HEK293 (cell line): ENCODE measurements around the gene HOATZ.

Source experiments
- CTCF ChIA-PET: fragments of 350-600 bp; formaldehyde crosslinking; extraction: SDS; loops from one replicate; lab custom pipeline; 2021; ENCODE audit warnings: antibody characterized with exemption; lab: Yijun Ruan, JAX
- POLR2A ChIA-PET: fragments of 300-600 bp; formaldehyde crosslinking; extraction: SDS; loops from one replicate; lab custom pipeline; 2020; ENCODE audit warnings: antibody characterized with exemption, inconsistent platforms; lab: Yijun Ruan, JAX
- H3K27ac ChIP-seq: fragments of 200-500 bp; sonication (Bioruptor generic); 2 replicates; pipeline ENCODE4 v1.5.1; 2014; ENCODE audit warnings: low read depth, low read length, control low read depth, inconsistent platforms; ENCODE audit errors: extremely low read depth
- H3K36me3 ChIP-seq, 2 experiments: fragments of 200-500 bp in 1 of 2; sonication (Bioruptor generic) in 1 of 2; 1 replicate in 1 of 2; 2 replicates in 1 of 2; pipeline ENCODE4 v1.5.1; 2014 to 2017; ENCODE audit warnings: inconsistent platforms in 2 of 2, low read length in 2 of 2; ENCODE audit not compliant: control insufficient read depth in 2 of 2, insufficient read depth in 1 of 2
- H3K4me1 ChIP-seq: fragments of 200-500 bp; sonication (Bioruptor generic); 2 replicates; pipeline ENCODE4 v1.5.1; 2014; ENCODE audit warnings: mild to moderate bottlenecking, low read length, inconsistent platforms; ENCODE audit not compliant: control insufficient read depth, insufficient read depth
- H3K4me3 ChIP-seq: 2 replicates; pipeline ENCODE4 v1.5.1; 2011; ENCODE audit warnings: low read depth, mild to moderate bottlenecking, control low read depth, low read length, moderate library complexity
- H3K9me3 ChIP-seq: fragments of 200-500 bp; sonication (Bioruptor generic); 2 replicates; pipeline ENCODE4 v1.5.1; 2014; ENCODE audit warnings: low read depth, low read length, inconsistent platforms; ENCODE audit not compliant: control insufficient read depth, insufficient read depth
- BCL11A ChIP-seq: fragments of 450-650 bp; formaldehyde crosslinking; IDR thresholded peaks from 2 replicates; pipeline ENCODE4 v1.5.1; 2016; ENCODE audit warnings: low read depth, missing biosample characterization, missing genetic modification characterization
- EGR2 ChIP-seq: fragments of 450-650 bp; formaldehyde crosslinking; IDR thresholded peaks from 2 replicates; pipeline ENCODE4 v1.5.1; 2016; ENCODE audit warnings: low read depth, missing biosample characterization, missing genetic modification characterization
- GLI2 ChIP-seq: fragments of 450-650 bp; formaldehyde crosslinking; IDR thresholded peaks from 2 replicates; pipeline ENCODE4; 2017; ENCODE audit warnings: missing biosample characterization, missing genetic modification characterization, low read depth, borderline replicate concordance
- IKZF3 ChIP-seq: fragments of 450-650 bp; IDR thresholded peaks from 2 replicates; pipeline ENCODE4 v1.5.0; 2018; ENCODE audit warnings: missing biosample characterization, mild to moderate bottlenecking, missing genetic modification characterization, moderate library complexity
- SP2 ChIP-seq: fragments of 450-650 bp; formaldehyde crosslinking; IDR thresholded peaks from 2 replicates; pipeline ENCODE4 v1.5.1; 2016; ENCODE audit warnings: missing biosample characterization, missing genetic modification characterization
- ZBTB20 ChIP-seq: fragments of 450-650 bp; formaldehyde crosslinking; IDR thresholded peaks from 2 replicates; pipeline ENCODE4 v1.5.1; 2016; ENCODE audit warnings: missing biosample characterization, missing genetic modification characterization
- ZFP41 ChIP-seq: fragments of 450-650 bp; formaldehyde crosslinking; IDR thresholded peaks from 2 replicates; pipeline ENCODE4 v1.5.1; 2016; ENCODE audit warnings: missing biosample characterization, missing genetic modification characterization, borderline replicate concordance
- ZNF157 ChIP-seq: fragments of 450-650 bp; formaldehyde crosslinking; IDR thresholded peaks from 2 replicates; pipeline ENCODE4 v1.5.1; 2016; ENCODE audit warnings: missing biosample characterization, missing genetic modification characterization
- ZNF175 ChIP-seq: fragments of 450-650 bp; formaldehyde crosslinking; IDR thresholded peaks from 2 replicates; pipeline ENCODE4 v1.5.1; 2016; ENCODE audit warnings: missing biosample characterization, missing genetic modification characterization
- ZNF2 ChIP-seq: fragments of 450-650 bp; formaldehyde crosslinking; IDR thresholded peaks from 2 replicates; pipeline ENCODE4 v1.5.1; 2016; ENCODE audit warnings: missing biosample characterization, missing genetic modification characterization
- ZNF341 ChIP-seq: fragments of 450-650 bp; formaldehyde crosslinking; IDR thresholded peaks from 2 replicates; pipeline ENCODE4; 2016; ENCODE audit warnings: low read depth, missing biosample characterization, missing genetic modification characterization
- ZNF398 ChIP-seq: fragments of 450-650 bp; formaldehyde crosslinking; IDR thresholded peaks from 2 replicates; pipeline ENCODE4 v1.5.1; 2017; ENCODE audit warnings: missing biosample characterization, missing genetic modification characterization
- ZNF416 ChIP-seq: fragments of 450-650 bp; formaldehyde crosslinking; IDR thresholded peaks from 2 replicates; pipeline ENCODE4 v1.5.1; 2016; ENCODE audit warnings: missing biosample characterization, missing genetic modification characterization
- ZNF423 ChIP-seq: fragments of 450-650 bp; formaldehyde crosslinking; IDR thresholded peaks from 2 replicates; pipeline ENCODE4 v1.5.1; 2016; ENCODE audit warnings: missing biosample characterization, missing genetic modification characterization
- ZNF623 ChIP-seq: fragments of 450-650 bp; formaldehyde crosslinking; IDR thresholded peaks from 2 replicates; pipeline ENCODE4 v1.5.1; 2016; ENCODE audit warnings: missing biosample characterization, missing genetic modification characterization
- ZNF776 ChIP-seq: fragments of 450-650 bp; formaldehyde crosslinking; IDR thresholded peaks from 2 replicates; pipeline ENCODE4 v1.5.0; 2017; ENCODE audit warnings: missing biosample characterization, missing genetic modification characterization, borderline replicate concordance
- ZSCAN5A ChIP-seq: fragments of 450-650 bp; formaldehyde crosslinking; IDR thresholded peaks from 2 replicates; pipeline ENCODE4 v1.5.1; 2016; ENCODE audit warnings: missing biosample characterization, missing genetic modification characterization
- ZXDB ChIP-seq: fragments of 450-650 bp; formaldehyde crosslinking; IDR thresholded peaks from 2 replicates; pipeline ENCODE4 v1.5.1; 2016; ENCODE audit warnings: missing biosample characterization, missing genetic modification characterization
- TF ChIP-seq, protein P1 (sequence below): fragments of 450-650 bp; formaldehyde crosslinking; IDR thresholded peaks from 2 replicates; pipeline ENCODE4 v1.5.1; 2016; ENCODE audit warnings: missing biosample characterization, missing genetic modification characterization

The HOATZ gene

GRCh38 chr11:111538407-111539114 is 24.0 kb downstream of the HOATZ start:
- Histone ChIP-seq H3K9me3 (no peaks in the 10 kb centered on the region), H3K36me3 (peaks cover 0 to 2% of the 10 kb centered on the region in 2 experiments; a peak in 1 of 3 replicates)
- POLR2A ChIA-PET: no interaction called here
- no peak for TF ChIP-seq ZBTB20 (tag by site-specific recombination)
- TF ChIP-seq, all 188 proteins: peak for 0
- no peaks in the 10 kb centered on the region for H3K4me1 ChIP-seq
- CTCF ChIA-PET: interaction anchor here (1.8 kb wide), 1 partner anchor 83 kb away, joined by 4 read pairs; no protein-coding TSS in a partner anchor
- no peak overlapping the region for H3K27ac ChIP-seq
- H3K4me3 ChIP-seq: no peak overlapping the region

- Histone ChIP-seq H3K9me3 (no peaks in the 10 kb centered on the region), H3K36me3 (peaks cover 0 to 12% of the 10 kb centered on the region in 2 experiments; a peak in 1 of 3 replicates), H3K27ac (no peak overlapping the region), H3K4me3 (no peak overlapping the region), H3K4me1 (no peaks in the 10 kb centered on the region)
- ChIA-PET POLR2A (no interaction called here), CTCF (interaction anchor here (0.6 to 1.1 kb wide), 2 partner anchors 12 to 302 kb away, joined by 3 read pairs; no protein-coding TSS in a partner anchor)
- TF ChIP-seq ZNF341 (tag by site-specific recombination) (0 out of 2 replicates have a peak, but pooled peaks have one; percentile 38), ZNF157 (tag by site-specific recombination) (no peak)
Observed at GRCh38 chr11:111539426-111540113, 25.0 kb downstream of the HOATZ start.

DNA sequence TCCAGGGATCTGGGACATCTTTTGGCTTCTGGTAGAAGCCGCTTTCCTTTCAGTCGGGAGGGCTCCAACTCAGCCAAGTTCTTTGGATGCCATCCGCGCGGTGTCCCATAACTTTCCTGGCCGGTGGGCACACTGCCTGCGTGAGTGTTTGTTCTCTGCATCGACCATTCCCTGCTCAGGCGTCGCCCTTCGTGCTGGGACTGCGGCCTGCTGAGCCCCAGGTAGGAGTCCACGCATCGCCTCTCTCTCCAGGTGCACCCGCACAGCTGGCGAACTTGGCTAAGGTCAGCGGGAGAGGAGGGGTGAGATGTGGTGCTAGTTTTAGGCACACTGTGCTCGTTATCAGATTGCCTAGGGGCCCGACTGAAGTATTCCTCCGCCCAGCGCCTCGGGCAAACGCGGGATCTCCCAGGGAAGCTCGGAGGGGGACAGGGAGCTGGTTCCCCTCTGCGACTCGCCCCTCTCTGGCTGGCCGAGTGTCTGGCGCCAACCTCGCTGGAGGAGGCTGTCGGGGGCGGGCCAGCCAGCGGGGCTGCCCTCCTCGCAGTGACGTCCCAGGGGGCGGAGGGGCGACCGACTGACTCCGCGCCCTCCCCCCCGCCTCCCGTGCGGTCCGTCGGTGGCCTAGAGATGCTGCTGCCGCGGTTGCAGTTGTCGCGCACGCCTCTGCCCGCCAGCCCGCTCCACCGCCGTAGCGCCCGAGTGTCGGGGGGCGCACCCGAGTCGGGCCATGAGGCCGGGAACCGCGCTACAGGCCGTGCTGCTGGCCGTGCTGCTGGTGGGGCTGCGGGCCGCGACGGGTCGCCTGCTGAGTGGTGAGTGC is 25.7 kb downstream of the HOATZ start, which contains the start of gene LAYN:
LAYN (plus strand) TSS at position 607 of the 823 bp plus-strand sequence; CDS start at position 731, 124 bp downstream.
- peak within 1 kb of the TSS; percentile 42 for H3K4me3 ChIP-seq
- ChIA-PET CTCF (interaction anchor here (1.1 kb wide), 1 partner anchor 302 kb away, joined by 3 read pairs; no protein-coding TSS in a partner anchor), POLR2A (no interaction called here)
- no peaks in the 10 kb centered on the region for H3K9me3 ChIP-seq
- H3K27ac ChIP-seq: no peak within 1 kb of the TSS; the same call in 1 of the 2 replicates
- no peaks in the 10 kb centered on the region for H3K4me1 ChIP-seq
- H3K36me3 ChIP-seq: peaks cover 0 to 16% of the 10 kb centered on the region in 2 experiments; a peak in 1 of 3 replicates
- no peak for TF ChIP-seq ZNF175
- TF ChIP-seq GLI2: no peak
- no peak for TF ChIP-seq BCL11A (tag by site-specific recombination)
- TF ChIP-seq ZNF416 (tag by site-specific recombination): no peak
- peak; percentile 76 for TF ChIP-seq ZXDB (tag by site-specific recombination)
- TF ChIP-seq ZSCAN5A (tag by site-specific recombination): 0 out of 2 replicates have a peak, but pooled peaks have one; percentile 56
- no peak for TF ChIP-seq ZNF623 (tag by site-specific recombination)
- TF ChIP-seq, protein P1, sequence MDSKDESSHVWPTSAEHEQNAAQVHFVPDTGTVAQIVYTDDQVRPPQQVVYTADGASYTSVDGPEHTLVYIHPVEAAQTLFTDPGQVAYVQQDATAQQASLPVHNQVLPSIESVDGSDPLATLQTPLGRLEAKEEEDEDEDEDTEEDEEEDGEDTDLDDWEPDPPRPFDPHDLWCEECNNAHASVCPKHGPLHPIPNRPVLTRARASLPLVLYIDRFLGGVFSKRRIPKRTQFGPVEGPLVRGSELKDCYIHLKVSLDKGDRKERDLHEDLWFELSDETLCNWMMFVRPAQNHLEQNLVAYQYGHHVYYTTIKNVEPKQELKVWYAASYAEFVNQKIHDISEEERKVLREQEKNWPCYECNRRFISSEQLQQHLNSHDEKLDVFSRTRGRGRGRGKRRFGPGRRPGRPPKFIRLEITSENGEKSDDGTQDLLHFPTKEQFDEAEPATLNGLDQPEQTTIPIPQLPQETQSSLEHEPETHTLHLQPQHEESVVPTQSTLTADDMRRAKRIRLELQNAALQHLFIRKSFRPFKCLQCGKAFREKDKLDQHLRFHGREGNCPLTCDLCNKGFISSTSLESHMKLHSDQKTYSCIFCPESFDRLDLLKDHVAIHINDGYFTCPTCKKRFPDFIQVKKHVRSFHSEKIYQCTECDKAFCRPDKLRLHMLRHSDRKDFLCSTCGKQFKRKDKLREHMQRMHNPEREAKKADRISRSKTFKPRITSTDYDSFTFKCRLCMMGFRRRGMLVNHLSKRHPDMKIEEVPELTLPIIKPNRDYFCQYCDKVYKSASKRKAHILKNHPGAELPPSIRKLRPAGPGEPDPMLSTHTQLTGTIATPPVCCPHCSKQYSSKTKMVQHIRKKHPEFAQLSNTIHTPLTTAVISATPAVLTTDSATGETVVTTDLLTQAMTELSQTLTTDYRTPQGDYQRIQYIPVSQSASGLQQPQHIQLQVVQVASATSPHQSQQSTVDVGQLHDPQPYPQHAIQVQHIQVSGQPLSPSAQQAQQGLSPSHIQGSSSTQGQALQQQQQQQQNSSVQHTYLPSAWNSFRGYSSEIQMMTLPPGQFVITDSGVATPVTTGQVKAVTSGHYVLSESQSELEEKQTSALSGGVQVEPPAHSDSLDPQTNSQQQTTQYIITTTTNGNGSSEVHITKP (tag by site-specific recombination): peak; percentile 90
- peak; percentile 71 for TF ChIP-seq SP2
- peak; percentile 12; the same call in 1 of the 2 replicates for TF ChIP-seq ZNF423 (tag by site-specific recombination)
- TF ChIP-seq ZFP41 (tag by site-specific recombination): no peak
- no peak for TF ChIP-seq ZNF2 (tag by site-specific recombination)
- peak; percentile 54; the same call in 1 of the 2 replicates for TF ChIP-seq ZNF398 (tag by site-specific recombination)
- 0 out of 2 replicates have a peak, but pooled peaks have one; percentile 4 for TF ChIP-seq EGR2 (tag by site-specific recombination)
- no peak for TF ChIP-seq ZNF776 (tag by site-specific recombination)
- no peak for TF ChIP-seq IKZF3 (tag by site-specific recombination)
